Measurements from ENCODE around the gene ZCWPW1.

Gene ZCWPW1

DNA sequence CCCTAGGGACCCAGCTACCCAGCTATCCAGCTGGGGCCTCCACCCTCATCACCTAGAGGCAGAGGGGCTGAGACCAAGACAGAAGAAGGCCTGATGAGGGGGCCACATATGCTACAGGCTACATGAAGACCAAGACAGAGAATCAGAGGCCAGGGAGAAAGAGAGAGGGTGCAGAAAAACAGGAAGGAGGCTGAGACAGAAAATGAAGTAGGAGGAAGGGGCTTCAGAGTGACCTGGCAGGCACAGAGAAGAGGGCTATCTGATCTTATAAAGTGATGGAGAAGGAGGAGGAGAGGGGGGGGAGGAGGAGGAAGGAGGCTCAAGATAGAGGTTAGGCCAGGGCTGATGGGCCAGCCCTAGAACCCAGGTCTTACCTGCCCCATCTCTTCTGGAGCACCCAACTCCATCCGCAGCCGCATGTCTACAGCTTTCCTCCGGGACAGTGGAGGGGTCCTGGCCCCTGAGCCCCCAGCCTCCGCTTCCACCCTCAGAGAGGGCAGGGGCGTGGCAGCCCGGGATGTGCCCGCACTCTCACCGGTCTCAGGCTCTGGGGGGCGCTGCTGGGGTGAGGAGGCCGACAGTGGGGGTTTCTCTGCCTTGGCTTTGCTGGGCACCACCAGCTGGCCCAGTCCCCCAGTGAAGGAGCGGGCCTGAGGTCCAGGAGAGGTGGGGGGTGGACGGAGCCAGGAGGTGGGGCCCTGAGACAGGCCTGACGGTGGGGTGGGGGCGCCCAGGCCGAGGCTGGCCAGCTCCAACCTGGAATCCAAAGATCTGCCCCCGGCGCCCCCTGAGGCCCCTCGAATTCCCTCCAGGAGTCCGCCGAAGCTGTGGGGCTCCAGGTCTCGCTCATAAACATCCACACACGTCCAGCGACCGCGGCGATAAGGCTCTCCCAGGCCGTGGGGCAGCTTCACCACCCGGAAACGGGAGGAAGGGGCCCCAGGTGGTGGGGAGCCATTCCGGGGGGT, 48.7 kb upstream of the ZCWPW1 start:
- Histone ChIP-seq H2AFZ (ENCODE audit: low read length) (no peak overlapping the region), H3K4me1 (ENCODE audit: insufficient read depth, low read length, severe bottlenecking) (peaks cover 37% of the 10 kb centered on the region), H3K27ac (ENCODE audit: low read depth, low read length, poor library complexity, severe bottlenecking) (peak overlapping the region; percentile 58), H3K9me3 (ENCODE audit: low read length) (no peaks in the 10 kb centered on the region), H3K79me2 (ENCODE audit: insufficient read depth, low read length) (no peaks in the 10 kb centered on the region), H3F3A (ENCODE audit: insufficient read depth, low read length) (no peaks in the 10 kb centered on the region), H3K4me2 (ENCODE audit: low read length) (peak overlapping the region; percentile 78), H3K36me3 (ENCODE audit: insufficient read depth, low read length) (peaks cover 17% of the 10 kb centered on the region), H4K20me1 (ENCODE audit: insufficient read depth, low read length) (no peaks in the 10 kb centered on the region), H3K9ac (ENCODE audit: low read length) (peak overlapping the region; percentile 75), H3K4me3 (ENCODE audit: low read depth, low read length, poor library complexity, severe bottlenecking) (peak overlapping the region; percentile 71), H3K27me3 (ENCODE audit: insufficient read depth, low read length) (no peaks in the 10 kb centered on the region), H3K9me2 (ENCODE audit: low read depth, low read length) (no peaks in the 10 kb centered on the region)
- TF ChIP-seq EZH2 (IDR thresholded peaks at IDR 0.05; ENCODE audit: borderline replicate concordance, low read length): no peak
- TF ChIP-seq, protein P1, sequence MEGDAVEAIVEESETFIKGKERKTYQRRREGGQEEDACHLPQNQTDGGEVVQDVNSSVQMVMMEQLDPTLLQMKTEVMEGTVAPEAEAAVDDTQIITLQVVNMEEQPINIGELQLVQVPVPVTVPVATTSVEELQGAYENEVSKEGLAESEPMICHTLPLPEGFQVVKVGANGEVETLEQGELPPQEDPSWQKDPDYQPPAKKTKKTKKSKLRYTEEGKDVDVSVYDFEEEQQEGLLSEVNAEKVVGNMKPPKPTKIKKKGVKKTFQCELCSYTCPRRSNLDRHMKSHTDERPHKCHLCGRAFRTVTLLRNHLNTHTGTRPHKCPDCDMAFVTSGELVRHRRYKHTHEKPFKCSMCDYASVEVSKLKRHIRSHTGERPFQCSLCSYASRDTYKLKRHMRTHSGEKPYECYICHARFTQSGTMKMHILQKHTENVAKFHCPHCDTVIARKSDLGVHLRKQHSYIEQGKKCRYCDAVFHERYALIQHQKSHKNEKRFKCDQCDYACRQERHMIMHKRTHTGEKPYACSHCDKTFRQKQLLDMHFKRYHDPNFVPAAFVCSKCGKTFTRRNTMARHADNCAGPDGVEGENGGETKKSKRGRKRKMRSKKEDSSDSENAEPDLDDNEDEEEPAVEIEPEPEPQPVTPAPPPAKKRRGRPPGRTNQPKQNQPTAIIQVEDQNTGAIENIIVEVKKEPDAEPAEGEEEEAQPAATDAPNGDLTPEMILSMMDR (IDR thresholded peaks at IDR 0.05; ENCODE audit: low read length): peak; percentile 71

DNA sequence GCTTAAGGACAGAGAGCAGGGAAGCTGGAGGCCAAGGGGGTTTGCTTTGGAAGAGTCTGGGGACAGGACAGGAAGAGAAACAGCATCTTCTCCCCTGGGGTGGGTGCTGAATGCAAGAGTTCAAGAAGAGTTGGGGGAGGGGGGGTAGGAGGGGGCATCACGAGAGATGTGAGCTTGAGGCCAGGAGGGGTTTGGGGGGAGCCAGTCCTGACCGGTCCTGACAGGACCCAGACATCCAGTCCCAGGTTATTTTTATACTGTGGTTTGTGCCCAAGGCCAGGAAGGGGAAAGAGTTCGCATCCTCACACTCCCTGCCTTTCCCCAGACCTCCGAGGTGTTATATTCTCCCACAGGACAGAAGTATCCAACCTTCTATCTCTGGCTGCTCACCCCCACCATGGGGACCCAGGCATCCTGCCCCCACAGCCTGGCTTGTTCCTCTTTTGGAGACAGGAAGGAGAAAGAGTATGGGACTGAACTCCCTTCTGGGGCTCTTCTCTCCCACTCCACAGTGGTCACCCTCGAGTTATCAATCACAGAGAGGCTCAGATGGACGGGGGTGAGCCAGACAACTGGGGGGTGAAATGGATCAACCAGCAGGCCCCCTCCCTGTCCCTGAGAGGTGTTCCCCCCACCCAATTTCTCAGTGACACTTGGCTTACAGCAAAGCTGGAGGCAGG, 47.7 kb upstream of the ZCWPW1 start:
- Histone ChIP-seq H2AFZ (ENCODE audit: low read length) (no peak overlapping the region), H3K27ac (ENCODE audit: low read depth, low read length, poor library complexity, severe bottlenecking) (peak overlapping the region; percentile 13), H3F3A (ENCODE audit: insufficient read depth, low read length) (no peaks in the 10 kb centered on the region), H3K36me3 (ENCODE audit: insufficient read depth, low read length) (peaks cover 22% of the 10 kb centered on the region), H3K27me3 (ENCODE audit: insufficient read depth, low read length) (no peaks in the 10 kb centered on the region), H3K4me1 (ENCODE audit: insufficient read depth, low read length, severe bottlenecking) (peaks cover 37% of the 10 kb centered on the region), H4K20me1 (ENCODE audit: insufficient read depth, low read length) (no peaks in the 10 kb centered on the region), H3K4me2 (ENCODE audit: low read length) (peak overlapping the region; percentile 78), H3K9me3 (ENCODE audit: low read length) (no peaks in the 10 kb centered on the region), H3K9ac (ENCODE audit: low read length) (no peak overlapping the region; the same call in 1 of the 2 replicates), H3K9me2 (ENCODE audit: low read depth, low read length) (no peaks in the 10 kb centered on the region), H3K4me3 (ENCODE audit: low read depth, low read length, poor library complexity, severe bottlenecking) (peak overlapping the region; percentile 71), H3K79me2 (ENCODE audit: insufficient read depth, low read length) (no peaks in the 10 kb centered on the region)
- TF ChIP-seq EZH2 (IDR thresholded peaks at IDR 0.05; ENCODE audit: borderline replicate concordance, low read length): no peak
- TF ChIP-seq, protein P1 (IDR thresholded peaks at IDR 0.05; ENCODE audit: low read length): no peak

DNA sequence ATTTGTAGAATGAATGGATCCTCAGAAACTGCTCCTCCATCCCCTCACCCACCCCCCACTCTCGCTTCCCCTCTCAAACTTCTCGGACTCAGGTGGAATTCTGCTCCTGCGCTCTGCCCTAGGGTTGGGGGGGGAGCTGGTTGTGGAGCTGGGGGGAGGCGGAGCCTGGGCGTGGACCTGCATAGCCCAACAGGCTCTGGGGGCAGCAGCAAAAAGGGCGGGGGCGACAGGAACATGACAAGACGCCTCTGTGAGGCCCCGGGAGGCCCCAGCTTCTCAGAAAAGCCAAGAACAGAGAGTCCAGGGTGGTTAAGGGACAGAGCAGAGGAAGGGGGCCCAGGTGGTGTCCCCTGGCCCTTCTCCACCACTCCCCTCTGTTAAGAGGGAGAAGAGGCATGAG, 47.0 kb upstream of the ZCWPW1 start:
- Histone ChIP-seq H3K27me3 (ENCODE audit: insufficient read depth, low read length) (no peaks in the 10 kb centered on the region), H3K36me3 (ENCODE audit: insufficient read depth, low read length) (peaks cover 22% of the 10 kb centered on the region), H3K27ac (ENCODE audit: low read depth, low read length, poor library complexity, severe bottlenecking) (peak overlapping the region; percentile 13), H3K9ac (ENCODE audit: low read length) (no peak overlapping the region), H3K4me2 (ENCODE audit: low read length) (peak overlapping the region; percentile 78), H3K4me1 (ENCODE audit: insufficient read depth, low read length, severe bottlenecking) (peaks cover 37% of the 10 kb centered on the region), H3F3A (ENCODE audit: insufficient read depth, low read length) (no peaks in the 10 kb centered on the region), H2AFZ (ENCODE audit: low read length) (no peak overlapping the region), H3K79me2 (ENCODE audit: insufficient read depth, low read length) (no peaks in the 10 kb centered on the region), H4K20me1 (ENCODE audit: insufficient read depth, low read length) (no peaks in the 10 kb centered on the region), H3K9me3 (ENCODE audit: low read length) (no peaks in the 10 kb centered on the region), H3K9me2 (ENCODE audit: low read depth, low read length) (no peaks in the 10 kb centered on the region), H3K4me3 (ENCODE audit: low read depth, low read length, poor library complexity, severe bottlenecking) (no peak overlapping the region)
- TF ChIP-seq, protein P1 (IDR thresholded peaks at IDR 0.05; ENCODE audit: low read length): no peak
- no peak for TF ChIP-seq EZH2 (IDR thresholded peaks at IDR 0.05; ENCODE audit: borderline replicate concordance, low read length)
